Esophagus squamous epithelium (tissue), 4 donors: Measurements from ENCODE around the gene SCART1. TPM values are rescaled to one million over a fixed set of nuclear protein-coding genes. Genes with fewer than 3 reads are reported as not detected.

ENCODE experiments used
- total RNA-seq, 4 donors: library from RNA; depleted of rRNA; stranded (reverse); fragments of >200 nt; gene quantifications; one replicate each; pipeline ENCODE4 v1.1.0, GENCODE V29; 2016

SCART1 gene
- total RNA-seq, 4 donors from 2014 or later: 0.06 to 2.5 (median 0.35) TPM

Other genes with a start within 250 kb of the SCART1 start
- gene UTF1, start 223.7 kb upstream of the SCART1 start, total RNA-seq: not detected
- under 1 TPM in 3 of 4 donors, not detected in 1; 0.13 to 0.95 (median 0.82) TPM for gene VENTX, start 216.1 kb upstream of the SCART1 start, total RNA-seq
- 1 to 10 TPM; 3.3 to 5.7 (median 4.3) TPM for gene ADAM8, start 177.1 kb upstream of the SCART1 start, total RNA-seq
- 10 to 100 TPM; 28.4 to 44.4 (median 38.9) TPM for gene TUBGCP2, start 145.1 kb upstream of the SCART1 start, total RNA-seq
- gene ZNF511, start 145.0 kb upstream of the SCART1 start, total RNA-seq: 10 to 100 TPM; 16.1 to 26.7 (median 17.7) TPM
- not detected for gene CALY, start 117.0 kb upstream of the SCART1 start, total RNA-seq
- gene PRAP1, start 106.6 kb upstream of the SCART1 start, total RNA-seq: not detected
- 10 to 100 TPM in 2 of 4 donors, 1 to 10 TPM in 2; 6.7 to 17.7 (median 12.5) TPM for gene FUOM, start 95.9 kb upstream of the SCART1 start, total RNA-seq
- 100 to 1,000 TPM in 2 of 4 donors, 10 to 100 TPM in 2; 75.0 to 115 (median 99.2) TPM for gene ECHS1, start 80.6 kb upstream of the SCART1 start, total RNA-seq
- 10 to 100 TPM; 11.5 to 16.6 (median 15.9) TPM for gene PAOX, start 74.7 kb upstream of the SCART1 start, total RNA-seq
- 10 to 100 TPM; 24.6 to 32.8 (median 27.1) TPM for gene MTG1, start 59.8 kb upstream of the SCART1 start, total RNA-seq
- not detected for gene SPRN, start 29.3 kb upstream of the SCART1 start, total RNA-seq
- 10 to 100 TPM in 2 of 4 donors, 1 to 10 TPM in 2; 3.1 to 26.9 (median 10.5) TPM for gene CYP2E1, start 73.4 kb downstream of the SCART1 start, total RNA-seq
- gene SYCE1, start 111.6 kb downstream of the SCART1 start, total RNA-seq: 1 to 10 TPM in 1 of 4 donors, not detected in 3; 1.8 TPM
- not detected for gene FRG2B, start 172.8 kb downstream of the SCART1 start, total RNA-seq